GM18498 (cell line): Measurements from ENCODE around the gene MYCBPAP.
A peak's percentile ranks its signal among the peaks of the same experiment; 100 is the strongest.
"Not testable (repeated sequence)": the region's sequence is repeated elsewhere in the genome, so short reads cannot be mapped to it uniquely, and the experiment has no call there.

ENCODE experiments used
- ATAC-seq: cut with Tn5 transposase; IDR thresholded peaks from one replicate; pipeline ENCODE4 v1.9.1; 2021; ENCODE audit warnings: mild to moderate bottlenecking, moderate library complexity; ENCODE audit not compliant: unreplicated experiment

MYCBPAP gene

DNA sequence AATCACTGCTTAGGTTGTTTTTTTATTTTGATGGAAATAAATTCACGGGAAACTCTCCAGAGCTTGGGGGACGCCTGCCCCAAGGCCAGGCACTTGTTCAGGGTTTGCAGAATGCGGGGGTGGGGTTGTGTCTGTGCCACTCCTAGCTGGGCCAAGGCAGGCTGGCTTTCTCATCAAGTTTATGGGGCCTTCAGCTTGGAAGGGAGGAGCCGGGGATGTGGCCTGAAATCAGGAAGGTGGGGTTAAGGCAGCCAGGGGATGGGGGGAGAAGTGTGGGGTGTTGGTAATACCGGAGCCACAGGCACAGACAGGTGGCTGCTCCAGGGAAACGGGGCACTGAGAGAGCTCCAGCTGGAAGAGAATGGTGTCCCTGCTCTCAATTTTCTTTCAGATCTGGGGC lies 37.8 kb upstream of the MYCBPAP start:
- ATAC-seq = no peak

DNA sequence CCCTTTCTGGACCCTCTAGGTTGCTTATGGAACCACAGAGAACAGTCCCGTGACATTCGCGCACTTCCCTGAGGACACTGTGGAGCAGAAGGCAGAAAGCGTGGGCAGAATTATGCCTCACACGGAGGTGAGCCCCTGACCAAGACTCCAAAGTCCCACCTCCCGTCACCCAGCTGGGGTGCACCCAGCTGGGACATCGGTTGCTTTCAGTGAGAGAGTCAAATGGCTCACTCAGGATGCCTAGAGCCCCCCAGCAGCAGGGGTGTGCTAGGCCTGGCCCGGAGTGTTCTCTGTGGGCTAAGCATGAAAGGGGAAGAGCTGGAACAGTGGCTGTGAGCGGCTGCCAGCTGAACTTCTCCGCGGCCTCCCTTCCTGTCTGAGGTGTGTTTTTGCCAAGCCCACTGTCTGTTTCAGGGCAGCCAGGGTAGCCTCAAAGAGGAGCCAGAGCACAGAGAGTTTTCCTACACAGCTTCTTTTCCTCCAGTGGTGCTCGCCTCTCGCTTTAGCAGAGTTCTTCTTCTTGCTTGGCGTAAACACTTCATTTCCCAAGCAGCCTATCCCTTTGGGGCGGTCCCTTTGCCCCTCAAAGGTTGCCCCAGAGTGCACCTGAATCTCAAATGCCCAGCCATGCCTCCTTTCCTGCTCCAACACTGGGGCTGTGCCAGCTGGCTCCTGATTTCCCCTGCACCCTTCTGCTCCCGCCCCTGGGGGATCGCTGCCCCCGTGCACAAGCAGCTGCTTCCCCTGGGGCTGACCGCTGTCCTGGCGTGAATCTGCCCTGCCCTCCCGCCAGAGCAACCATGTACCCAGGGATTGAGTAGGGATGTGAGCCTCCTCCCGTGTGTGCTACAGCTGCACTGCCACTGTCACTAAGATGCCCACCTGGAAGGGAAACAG lies 37.0 kb upstream of the MYCBPAP start:
- no peak for ATAC-seq

DNA sequence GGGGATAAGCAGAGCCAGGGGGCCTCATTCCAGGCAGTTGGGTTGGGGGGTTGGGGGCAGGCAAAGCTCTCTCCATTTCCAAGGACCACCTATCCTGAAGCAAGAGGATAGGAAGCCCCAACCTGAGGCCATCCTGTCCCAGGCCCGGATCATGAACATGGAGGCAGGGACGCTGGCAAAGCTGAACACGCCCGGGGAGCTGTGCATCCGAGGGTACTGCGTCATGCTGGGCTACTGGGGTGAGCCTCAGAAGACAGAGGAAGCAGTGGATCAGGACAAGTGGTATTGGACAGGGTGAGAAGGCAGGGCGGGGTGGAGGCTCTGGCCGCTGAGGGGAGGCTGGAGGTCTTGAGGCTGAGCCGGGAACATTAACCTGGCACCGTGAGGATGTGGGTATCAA lies 36.0 kb upstream of the MYCBPAP start:
- no peak for ATAC-seq

DNA sequence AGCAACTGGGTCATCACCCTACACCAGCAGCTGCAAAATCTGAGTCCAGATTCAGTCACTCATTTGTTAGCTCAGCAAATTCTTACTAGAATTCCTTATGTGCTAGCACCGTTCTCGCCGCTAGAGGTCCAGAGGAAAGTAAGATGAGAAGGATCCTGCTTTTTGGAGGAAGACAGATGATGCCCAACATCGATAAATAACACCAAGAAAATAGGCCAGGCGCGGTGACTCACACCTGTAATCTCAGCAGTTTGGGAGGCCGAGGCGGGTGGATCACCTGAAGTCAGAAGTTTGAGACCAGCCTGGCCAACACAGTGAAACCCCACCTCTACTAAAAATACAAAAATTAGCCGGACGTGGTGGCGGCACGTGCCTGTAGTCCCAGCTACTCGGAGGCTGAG lies 35.5 kb upstream of the MYCBPAP start:
- ATAC-seq = not testable (repeated sequence)

DNA sequence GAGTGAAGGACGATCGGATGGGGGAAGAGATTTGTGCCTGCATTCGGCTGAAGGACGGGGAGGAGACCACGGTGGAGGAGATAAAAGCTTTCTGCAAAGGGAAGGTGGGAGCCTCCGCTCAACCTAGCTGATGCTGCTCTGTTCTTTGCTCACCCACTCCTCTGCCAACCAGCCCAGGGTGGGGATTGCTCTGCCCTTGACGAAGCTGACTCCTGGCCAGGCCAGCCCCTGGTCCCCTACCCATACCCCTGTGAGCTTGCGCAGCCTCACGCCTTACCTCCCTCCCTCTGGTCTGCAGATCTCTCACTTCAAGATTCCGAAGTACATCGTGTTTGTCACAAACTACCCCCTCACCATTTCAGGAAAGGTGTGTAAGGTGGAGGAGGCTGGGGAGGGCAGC lies 34.3 kb upstream of the MYCBPAP start:
- ATAC-seq = no peak

DNA sequence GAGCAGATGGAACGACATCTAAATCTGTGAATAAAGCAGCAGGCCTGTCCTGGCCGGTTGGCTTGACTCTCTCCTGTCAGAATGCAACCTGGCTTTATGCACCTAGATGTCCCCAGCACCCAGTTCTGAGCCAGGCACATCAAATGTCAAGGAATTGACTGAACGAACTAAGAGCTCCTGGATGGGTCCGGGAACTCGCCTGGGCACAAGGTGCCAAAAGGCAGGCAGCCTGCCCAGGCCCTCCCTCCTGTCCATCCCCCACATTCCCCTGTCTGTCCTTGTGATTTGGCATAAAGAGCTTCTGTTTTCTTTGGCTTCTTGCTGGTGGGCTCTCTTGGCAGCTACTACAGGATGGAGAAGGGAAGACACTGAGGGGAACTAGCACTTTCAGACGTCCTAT lies 33.7 kb upstream of the MYCBPAP start:
- ATAC-seq = no peak

DNA sequence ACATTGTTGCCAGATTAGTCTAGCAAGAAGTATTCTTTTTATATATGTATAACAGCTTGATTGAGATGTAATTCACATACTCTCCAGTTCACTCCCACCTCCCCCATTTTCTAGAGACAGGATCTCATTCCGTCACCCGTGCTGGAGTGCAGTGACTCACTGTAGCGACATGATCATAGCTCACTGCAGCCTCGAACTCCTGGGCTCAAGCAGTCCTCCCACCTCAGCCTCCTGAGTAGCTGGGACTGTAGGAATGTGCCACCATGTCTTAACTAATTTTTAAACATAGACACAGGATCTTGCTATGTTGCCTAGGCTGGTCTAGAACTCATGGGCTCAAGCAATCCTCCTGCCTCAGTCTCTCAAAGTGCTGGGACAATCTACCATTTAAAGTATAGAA lies 32.9 kb upstream of the MYCBPAP start:
- ATAC-seq = no peak

DNA sequence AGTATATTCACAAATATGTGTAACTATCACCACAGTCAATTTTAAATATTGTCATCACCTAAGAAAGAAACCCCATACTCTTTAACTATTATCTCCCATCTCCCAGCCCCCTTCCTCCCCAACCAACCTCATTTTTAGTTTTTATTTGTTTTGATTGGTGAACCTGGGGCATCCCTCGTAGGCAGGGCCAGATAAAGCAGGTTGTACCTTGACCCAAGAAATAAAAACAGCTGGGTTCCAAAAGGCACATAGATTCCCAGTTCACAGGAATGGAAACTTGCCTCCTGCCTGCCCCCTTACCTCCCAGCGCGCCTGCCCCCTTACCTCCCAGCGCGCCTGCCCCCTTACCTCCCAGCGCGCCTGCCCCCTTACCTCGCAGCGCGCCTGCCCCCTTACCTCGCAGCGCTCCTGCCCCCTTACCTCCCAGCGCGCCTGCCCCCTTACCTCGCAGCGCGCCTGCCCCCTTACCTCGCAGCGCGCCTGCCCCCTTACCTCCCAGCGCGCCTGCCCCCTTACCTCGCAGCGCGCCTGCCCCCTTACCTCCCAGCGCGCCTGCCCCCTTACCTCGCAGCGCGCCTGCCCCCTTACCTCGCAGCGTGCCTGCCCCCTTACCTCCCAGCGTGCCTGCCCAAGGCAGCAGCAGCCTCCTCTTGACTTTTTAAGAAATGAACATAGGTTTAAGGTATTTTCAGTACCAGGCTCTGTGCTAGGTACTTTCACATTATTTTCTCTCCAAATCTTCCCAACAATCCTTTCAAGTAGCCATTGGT lies 32.3 kb upstream of the MYCBPAP start:
- not testable (repeated sequence) for ATAC-seq

DNA sequence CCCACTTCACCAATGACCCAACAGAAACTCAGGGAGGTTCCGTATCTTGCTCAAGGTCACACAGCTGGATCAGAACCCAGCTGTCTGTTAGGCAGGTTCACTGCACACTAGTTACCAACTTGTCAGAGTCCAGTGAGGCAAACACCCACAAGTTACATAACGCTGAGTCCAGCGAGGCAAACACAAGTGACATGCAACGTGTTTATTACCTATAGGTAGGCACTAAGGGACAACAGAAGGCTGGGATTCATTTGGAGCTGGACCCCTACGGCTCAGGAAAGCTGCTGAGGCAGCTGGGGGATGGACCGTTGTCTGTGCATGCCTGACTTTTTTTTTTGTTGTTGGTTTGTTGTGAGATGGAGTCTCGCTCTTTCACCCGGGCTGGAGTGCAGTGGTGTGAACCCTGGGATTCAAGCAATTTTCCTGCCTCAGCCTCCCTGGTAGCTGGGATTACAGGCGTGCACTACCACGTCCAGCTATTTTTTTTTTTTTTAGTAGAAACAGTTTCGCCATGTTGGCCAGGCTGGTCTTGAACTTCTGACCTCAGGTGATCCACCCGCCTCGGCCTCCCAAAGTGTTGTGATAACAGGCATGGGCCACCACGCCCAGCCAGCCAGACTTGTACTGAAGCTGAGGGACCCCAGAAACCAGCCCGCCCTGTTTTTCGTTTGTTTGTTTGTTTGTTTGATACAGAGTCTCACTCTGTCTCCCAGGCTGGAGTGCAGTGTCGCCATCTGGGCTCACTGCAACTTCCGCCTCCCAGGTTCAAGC lies 31.5 kb upstream of the MYCBPAP start:
- no peak for ATAC-seq

DNA sequence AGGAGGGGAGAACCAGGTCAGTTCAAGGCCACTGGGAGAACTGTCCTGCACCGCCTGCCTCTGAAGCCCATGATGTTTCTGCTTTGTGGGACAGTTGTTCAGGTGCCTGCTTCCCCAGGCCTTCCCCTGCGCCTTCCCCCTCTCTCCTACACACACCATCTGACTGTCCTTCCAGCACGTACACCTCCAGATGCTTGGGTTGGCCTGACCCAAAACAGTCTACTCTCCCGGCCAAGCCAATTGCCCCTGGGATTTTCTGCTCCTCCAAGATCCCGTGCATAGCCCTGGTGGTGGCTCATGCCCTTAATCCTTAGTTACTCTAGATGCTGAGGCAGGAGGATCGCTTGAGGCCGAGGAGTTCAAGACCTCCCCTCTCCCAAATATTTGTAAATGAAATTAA lies 30.3 kb upstream of the MYCBPAP start:
- no peak for ATAC-seq

DNA sequence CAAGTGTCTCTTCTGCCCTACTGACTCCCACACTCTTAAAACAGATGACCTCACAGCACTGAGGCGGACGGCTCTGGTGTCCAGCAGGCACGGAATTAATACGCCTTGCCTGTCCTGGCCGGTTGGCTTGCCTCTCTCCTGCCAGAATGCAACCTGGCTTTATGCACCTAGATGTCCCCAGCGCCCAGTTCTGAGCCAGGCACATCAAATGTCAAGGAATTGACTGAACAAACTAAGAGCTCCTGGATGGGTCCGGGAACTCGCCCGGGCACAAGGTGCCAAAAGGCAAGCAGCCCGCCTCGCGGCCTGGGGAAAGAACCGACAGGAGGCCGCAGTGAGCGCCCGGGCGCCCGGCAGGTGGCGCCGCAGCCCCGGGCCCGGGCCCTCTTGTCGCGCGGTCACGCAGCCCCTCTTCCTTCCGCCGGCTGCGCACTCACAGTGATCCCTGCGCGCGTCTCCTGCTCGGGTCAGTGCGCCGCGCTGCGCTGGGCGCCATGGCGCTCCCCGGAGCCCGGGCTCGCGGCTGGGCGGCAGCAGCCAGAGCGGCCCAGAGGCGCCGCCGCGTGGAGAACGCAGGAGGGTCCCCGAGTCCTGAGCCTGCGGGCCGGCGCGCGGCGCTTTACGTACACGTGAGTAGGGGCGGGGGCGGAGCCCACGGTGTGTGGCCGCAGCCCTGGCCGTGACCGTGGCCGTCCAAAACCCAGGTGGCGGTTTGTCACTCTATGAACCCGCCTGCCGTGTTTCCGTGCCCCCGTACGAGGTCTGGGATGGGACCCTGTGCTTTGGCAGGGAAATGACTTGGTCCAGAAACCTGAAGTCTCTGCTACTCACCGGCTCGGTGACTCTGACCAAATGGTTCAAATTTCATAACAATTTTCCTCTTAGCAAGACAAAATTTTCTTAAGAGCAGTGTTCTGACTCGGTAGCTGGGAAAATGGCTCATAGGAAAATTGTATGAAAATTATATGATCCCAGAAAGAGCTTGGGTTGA lies 29.6 kb upstream of the MYCBPAP start, which contains the start of gene RSAD1:
RSAD1 (plus strand) TSS at position 470 of the 991 bp plus-strand sequence; CDS start at position 495, 25 bp downstream.
- peak; percentile 89 for ATAC-seq

DNA sequence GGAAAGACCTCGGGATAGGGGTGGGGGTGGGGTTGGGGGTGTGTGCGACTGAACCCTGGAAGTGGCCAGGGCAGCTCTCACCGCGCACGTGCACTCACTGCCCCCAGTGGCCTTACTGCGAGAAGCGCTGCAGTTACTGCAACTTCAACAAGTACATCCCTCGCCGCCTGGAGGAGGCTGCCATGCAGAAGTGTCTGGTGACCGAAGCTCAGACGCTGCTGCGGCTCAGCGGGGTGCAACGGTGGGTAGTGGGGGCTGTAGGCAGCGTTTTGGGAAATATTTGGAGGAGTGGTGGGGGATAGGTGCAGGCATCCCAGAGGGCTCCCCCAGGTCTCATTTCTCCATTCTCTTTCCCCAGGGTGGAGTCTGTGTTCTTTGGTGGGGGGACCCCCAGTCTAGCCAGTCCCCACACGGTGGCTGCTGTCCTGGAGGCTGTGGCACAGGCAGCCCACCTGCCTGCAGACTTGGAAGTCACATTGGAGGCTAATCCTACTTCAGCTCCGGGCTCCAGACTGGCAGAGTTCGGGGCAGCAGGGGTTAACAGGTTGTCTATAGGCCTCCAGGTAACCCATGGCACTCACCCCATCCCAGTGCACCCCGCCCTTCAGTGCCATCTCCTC lies 28.6 kb upstream of the MYCBPAP start:
- ATAC-seq = no peak

DNA sequence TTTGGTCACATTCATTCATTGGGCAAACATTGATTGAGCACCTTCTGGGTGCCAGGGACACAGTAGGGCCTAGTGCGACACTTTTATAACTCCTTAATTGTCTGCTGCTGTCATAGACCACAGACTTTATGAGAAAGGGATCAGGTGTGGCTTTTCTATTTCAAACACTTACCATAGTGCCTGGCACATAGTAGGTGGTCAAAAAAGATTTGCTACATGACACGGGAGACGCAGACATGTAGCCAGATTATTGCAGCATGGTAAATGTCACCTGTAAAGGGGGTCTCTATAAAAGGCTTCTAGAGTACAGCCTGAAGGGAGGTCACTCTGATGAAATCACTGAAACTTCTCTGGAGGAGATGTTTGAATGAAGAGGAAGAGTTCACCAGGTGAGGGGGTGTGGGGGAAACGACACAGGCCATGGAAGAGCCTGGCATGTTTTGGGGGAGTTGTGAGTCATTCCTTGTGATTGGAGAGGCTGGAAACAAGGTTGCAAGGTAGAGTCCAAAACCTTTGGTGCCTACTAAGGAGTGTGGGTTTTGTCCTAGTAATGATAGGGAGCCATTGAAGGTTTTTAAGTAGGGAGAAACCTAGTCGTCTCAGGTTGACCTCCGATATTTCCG lies 28.0 kb upstream of the MYCBPAP start:
- no peak for ATAC-seq

DNA sequence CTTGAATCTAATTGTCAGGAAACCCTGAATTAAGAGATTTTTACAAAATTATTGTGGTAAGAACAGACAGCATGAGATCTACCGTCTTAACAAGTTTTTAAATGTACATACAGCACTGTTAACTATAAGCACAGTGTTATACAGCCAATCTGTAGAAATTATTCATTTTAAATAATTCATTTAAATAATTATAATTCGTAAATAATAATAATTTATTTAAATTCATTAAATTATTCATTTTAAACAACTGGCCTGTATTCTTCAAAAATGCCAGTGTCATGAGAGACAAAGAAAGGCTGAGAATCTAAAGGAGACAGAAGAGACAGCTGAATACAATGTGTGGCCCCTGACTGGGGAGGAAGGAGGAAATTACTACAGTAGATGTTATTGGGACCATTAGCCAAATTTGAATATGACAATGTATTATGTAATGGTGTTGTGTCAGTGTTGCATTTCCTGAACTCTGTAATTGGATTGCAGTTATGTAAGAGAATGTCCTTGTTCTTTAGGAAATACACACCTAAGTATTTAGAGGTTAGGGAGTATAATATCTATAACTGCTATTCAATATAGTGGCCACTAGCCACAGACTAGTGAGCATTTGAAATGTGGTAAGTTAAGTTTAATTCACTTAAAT lies 27.3 kb upstream of the MYCBPAP start:
- no peak for ATAC-seq

DNA sequence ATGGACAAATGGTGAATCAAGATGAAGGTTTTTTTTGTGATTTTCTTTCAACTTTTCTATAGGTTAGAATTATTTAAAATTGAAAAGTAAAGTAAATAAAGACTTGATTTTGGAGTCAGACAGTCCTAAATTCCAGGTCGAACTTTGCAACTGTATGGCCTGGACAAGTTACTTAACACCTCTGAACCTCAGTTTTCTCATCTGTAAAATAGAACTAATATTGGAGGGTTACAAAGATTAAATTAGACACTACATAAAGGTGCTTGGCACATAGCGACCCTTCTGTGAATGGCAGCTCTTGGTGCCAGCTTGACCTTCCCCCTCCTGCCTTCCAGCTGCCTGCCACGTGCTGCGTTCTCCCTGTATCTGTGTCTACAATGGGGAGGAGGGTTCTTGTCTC lies 26.6 kb upstream of the MYCBPAP start:
- no peak for ATAC-seq

DNA sequence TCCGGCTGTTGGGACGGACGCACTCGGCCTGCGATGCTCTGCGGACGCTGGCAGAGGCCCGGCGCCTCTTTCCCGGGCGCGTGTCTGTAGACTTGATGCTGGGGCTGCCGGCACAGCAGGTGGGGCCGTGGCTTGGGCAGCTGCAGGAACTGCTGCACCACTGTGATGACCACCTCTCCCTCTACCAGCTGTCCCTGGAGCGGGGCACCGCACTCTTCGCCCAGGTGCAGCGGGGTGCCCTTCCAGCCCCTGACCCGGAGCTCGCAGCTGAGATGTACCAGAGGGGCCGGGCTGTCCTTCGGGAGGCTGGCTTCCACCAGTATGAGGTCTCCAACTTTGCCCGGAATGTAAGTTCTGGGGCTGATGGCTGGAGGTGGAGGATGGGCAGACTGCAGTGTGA lies 26.1 kb upstream of the MYCBPAP start:
- no peak for ATAC-seq

DNA sequence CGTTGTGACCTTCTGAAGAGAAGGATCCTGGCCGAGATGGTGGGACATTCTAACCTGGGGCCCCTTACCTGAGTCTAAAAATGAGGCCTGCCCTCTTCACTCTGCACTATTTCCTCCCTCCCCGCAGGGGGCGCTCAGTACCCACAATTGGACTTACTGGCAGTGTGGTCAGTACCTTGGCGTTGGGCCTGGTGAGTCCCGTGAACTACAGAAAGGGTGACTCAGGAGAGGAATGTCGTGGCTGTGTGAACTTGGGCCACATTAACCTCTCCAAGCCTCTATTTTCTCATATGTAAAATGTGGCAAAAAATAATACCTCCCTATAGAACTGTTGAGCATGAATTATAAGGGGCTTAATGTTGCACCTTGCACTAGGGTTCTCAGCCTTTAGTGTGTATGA lies 25.7 kb upstream of the MYCBPAP start:
- ATAC-seq = peak; percentile 27

DNA sequence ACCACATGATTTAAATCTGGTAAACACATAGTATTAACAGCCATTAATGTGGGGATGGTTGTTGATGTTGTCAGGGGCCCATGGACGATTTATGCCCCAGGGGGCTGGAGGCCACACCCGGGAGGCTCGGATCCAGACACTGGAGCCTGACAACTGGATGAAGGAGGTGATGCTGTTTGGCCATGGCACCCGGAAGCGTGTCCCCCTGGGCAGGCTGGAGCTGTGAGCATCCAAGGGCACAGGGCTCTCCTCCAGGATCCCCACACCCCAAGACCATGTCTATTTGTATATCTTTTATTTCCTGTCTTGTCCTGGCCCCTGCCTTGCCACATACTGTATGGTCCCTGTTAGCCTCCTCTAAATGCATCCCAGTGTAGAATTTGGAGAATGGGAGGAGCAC lies 25.0 kb upstream of the MYCBPAP start:
- no peak for ATAC-seq
